ENCODE data around the gene PDIK1L. TPM values are rescaled to one million over a fixed set of nuclear protein-coding genes. Genes with fewer than 3 reads are reported as not detected.
A peak's percentile ranks its signal among the peaks of the same experiment; 100 is the strongest.

PDIK1L gene
- total and polyA plus RNA-seq, 9 of the 15 experiments (the other 6 are each of a cell fraction or from before 2014, with no cell fraction given), result 12.8 to 30.2 (median 21.5) TPM

DNA sequence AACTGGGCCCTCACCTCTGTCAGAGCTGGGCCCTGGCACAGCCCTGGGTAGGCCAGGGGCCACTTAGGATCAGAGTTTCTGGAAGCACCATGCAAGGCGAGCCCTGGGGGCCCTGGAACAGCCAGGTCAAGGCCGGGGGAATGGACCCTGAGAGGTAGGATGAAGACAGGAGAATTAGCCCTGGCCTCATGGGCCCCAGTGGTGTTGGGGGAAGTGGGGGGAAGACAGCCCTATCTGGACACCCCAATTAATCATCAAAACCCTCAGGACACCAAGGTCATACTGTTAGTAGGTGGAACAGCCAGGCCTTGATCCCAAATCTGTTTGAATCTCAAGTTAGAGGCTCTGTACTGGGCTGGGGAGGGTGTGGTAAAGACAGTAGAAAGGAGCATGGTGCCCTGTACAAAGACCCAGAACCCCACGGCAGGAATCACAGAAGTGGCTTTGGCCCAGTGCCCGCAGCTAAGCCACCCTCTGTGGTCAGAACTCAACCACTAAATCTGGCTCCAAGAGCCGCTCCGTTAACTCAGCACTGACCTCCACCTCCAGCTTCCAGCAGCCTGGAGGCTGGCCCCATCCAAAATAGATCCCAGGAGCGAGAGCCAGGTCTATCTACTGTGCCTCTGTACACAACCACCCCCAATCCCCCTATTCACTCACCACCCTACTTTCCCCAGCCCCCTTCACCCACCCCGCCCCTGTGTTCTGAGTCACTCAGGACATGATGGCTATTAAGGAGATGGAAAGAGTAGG, 30.2 kb upstream of the PDIK1L start (continued):
- TF ChIP-seq HDAC2 (IDR thresholded peaks at IDR 0.05) (0 out of 2 replicates have a peak, but pooled peaks have one; percentile 28), KDM1A (IDR thresholded peaks at IDR 0.05) (peak; percentile 84 to 86), ZNF24 (IDR thresholded peaks at IDR 0.05) (no peak), ZNF766 (CRISPR knock-in tag; conservative IDR thresholded peaks at IDR 0.05) (0 out of 2 replicates have a peak, but pooled peaks have one; percentile 7), FOSL1 (tag; conservative IDR thresholded peaks at IDR 0.05) (peak; percentile 35; the same call in 1 of the 2 replicates), RCOR1 (IDR thresholded peaks at IDR 0.05; ENCODE audit: borderline replicate concordance in 1 of 2, low read depth in 2 of 2, low read length in 2 of 2) (peak; percentile 49 to 77; a peak in 3 of 4 replicates), GABPB2 (CRISPR knock-in tag; conservative IDR thresholded peaks at IDR 0.05) (no peak), NFIC (IDR thresholded peaks at IDR 0.05) (peak; percentile 74)
- TF ChIP-seq, protein P1, sequence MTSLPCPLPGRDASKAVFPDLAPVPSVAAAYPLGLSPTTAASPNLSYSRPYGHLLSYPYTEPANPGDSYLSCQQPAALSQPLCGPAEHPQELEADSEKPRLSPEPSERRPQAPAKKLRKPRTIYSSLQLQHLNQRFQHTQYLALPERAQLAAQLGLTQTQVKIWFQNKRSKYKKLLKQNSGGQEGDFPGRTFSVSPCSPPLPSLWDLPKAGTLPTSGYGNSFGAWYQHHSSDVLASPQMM (CRISPR knock-in tag; IDR thresholded peaks at IDR 0.05), result no peak
- TF ChIP-seq, protein P2, sequence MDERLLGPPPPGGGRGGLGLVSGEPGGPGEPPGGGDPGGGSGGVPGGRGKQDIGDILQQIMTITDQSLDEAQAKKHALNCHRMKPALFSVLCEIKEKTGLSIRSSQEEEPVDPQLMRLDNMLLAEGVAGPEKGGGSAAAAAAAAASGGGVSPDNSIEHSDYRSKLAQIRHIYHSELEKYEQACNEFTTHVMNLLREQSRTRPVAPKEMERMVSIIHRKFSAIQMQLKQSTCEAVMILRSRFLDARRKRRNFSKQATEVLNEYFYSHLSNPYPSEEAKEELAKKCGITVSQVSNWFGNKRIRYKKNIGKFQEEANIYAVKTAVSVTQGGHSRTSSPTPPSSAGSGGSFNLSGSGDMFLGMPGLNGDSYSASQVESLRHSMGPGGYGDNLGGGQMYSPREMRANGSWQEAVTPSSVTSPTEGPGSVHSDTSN (CRISPR knock-in tag; IDR thresholded peaks at IDR 0.05; ENCODE audit: low read depth), result no peak
- TF ChIP-seq, protein P2 (tag; conservative IDR thresholded peaks at IDR 0.05; ENCODE audit: low read depth), result 0 out of 2 replicates have a peak, but pooled peaks have one; percentile 18
- TF ChIP-seq, protein P3, sequence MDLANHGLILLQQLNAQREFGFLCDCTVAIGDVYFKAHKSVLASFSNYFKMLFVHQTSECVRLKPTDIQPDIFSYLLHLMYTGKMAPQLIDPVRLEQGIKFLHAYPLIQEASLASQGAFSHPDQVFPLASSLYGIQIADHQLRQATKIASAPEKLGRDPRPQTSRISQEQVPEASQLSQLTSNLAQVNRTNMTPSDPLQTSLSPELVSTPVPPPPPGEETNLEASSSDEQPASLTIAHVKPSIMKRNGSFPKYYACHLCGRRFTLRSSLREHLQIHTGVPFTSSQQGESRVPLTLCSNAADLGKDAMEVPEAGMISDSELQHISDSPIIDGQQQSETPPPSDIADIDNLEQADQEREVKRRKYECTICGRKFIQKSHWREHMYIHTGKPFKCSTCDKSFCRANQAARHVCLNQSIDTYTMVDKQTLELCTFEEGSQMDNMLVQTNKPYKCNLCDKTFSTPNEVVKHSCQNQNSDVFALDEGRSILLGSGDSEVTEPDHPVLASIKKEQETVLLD (IDR thresholded peaks at IDR 0.05), result no peak
- TF ChIP-seq, protein P4, sequence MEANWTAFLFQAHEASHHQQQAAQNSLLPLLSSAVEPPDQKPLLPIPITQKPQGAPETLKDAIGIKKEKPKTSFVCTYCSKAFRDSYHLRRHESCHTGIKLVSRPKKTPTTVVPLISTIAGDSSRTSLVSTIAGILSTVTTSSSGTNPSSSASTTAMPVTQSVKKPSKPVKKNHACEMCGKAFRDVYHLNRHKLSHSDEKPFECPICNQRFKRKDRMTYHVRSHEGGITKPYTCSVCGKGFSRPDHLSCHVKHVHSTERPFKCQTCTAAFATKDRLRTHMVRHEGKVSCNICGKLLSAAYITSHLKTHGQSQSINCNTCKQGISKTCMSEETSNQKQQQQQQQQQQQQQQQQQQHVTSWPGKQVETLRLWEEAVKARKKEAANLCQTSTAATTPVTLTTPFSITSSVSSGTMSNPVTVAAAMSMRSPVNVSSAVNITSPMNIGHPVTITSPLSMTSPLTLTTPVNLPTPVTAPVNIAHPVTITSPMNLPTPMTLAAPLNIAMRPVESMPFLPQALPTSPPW (CRISPR knock-in tag; IDR thresholded peaks at IDR 0.05), result peak; percentile 32; the same call in 1 of the 2 replicates
- TF ChIP-seq, protein P5, sequence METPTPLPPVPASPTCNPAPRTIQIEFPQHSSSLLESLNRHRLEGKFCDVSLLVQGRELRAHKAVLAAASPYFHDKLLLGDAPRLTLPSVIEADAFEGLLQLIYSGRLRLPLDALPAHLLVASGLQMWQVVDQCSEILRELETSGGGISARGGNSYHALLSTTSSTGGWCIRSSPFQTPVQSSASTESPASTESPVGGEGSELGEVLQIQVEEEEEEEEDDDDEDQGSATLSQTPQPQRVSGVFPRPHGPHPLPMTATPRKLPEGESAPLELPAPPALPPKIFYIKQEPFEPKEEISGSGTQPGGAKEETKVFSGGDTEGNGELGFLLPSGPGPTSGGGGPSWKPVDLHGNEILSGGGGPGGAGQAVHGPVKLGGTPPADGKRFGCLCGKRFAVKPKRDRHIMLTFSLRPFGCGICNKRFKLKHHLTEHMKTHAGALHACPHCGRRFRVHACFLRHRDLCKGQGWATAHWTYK (CRISPR knock-in tag; IDR thresholded peaks at IDR 0.05), result 0 out of 2 replicates have a peak, but pooled peaks have one; percentile 24
